NK-92 (cell line): ENCODE results near the gene ACY1.

Experiments
- DNase-seq: peaks from one replicate; lab custom pipeline; 2025; ENCODE audit not compliant: unreplicated experiment; lab: John Stamatoyannopoulos, UW

The ACY1 gene

GRCh38 chr3:52004163-52004787 is 20.9 kb downstream of the ACY1 start:
- DNase-seq, result no peak

- DNase-seq, result no peak
These were observed 21.6 kb downstream of the ACY1 start for GRCh38 chr3:52004906-52005395.

- no peak for DNase-seq
These were observed 22.2 kb downstream of the ACY1 start for GRCh38 chr3:52005571-52005986.

- DNase-seq, result no peak
These were observed 22.9 kb downstream of the ACY1 start for GRCh38 chr3:52006017-52006819.

GRCh38 chr3:52006820-52007133 is 23.4 kb downstream of the ACY1 start:
- no peak for DNase-seq

- DNase-seq, result no peak
These were observed 24.0 kb downstream of the ACY1 start for GRCh38 chr3:52007291-52007690.

- DNase-seq, result no peak
These were observed 27.1 kb downstream of the ACY1 start for GRCh38 chr3:52010431-52010830.

GRCh38 chr3:52012699-52013098 is 29.4 kb downstream of the ACY1 start:
- no peak for DNase-seq

GRCh38 chr3:52013802-52014598 is 30.7 kb downstream of the ACY1 start:
- no peak for DNase-seq

- no peak for DNase-seq
These were observed 31.3 kb downstream of the ACY1 start for GRCh38 chr3:52014613-52015012.

GRCh38 chr3:52015438-52016228 is 32.3 kb downstream of the ACY1 start:
- no peak for DNase-seq

GRCh38 chr3:52017586-52017985 is 34.3 kb downstream of the ACY1 start:
- DNase-seq, result no peak

- no peak for DNase-seq
These were observed 35.1 kb downstream of the ACY1 start for GRCh38 chr3:52018319-52019000.

- DNase-seq, result no peak
These were observed 36.2 kb downstream of the ACY1 start for GRCh38 chr3:52019352-52020080.

GRCh38 chr3:52020796-52021195 is 37.5 kb downstream of the ACY1 start:
- DNase-seq, result no peak

GRCh38 chr3:52021489-52022268 is 38.3 kb downstream of the ACY1 start:
- DNase-seq, result no peak

GRCh38 chr3:52022323-52023100 is 39.2 kb downstream of the ACY1 start:
- DNase-seq, result no peak

- DNase-seq, result no peak
These were observed 39.9 kb downstream of the ACY1 start for GRCh38 chr3:52023101-52023770.
